ENCODE data around the gene IL1RAP.

The IL1RAP gene

GRCh38 chr3:190619761-190620160 is 105.9 kb downstream of the IL1RAP start:
- no peak for DNase-seq (ENCODE audit: low spot score)
- Histone ChIP-seq H3K27ac (ENCODE audit: poor library complexity, severe bottlenecking) (no peak overlapping the region), H3K9me3 (ENCODE audit: severe bottlenecking) (no peaks in the 10 kb centered on the region), H3K36me3 (ENCODE audit: low read depth) (peaks cover 75% of the 10 kb centered on the region), H3K4me3 (ENCODE audit: severe bottlenecking) (no peak overlapping the region), H3K27me3 (ENCODE audit: insufficient read depth, poor library complexity, severe bottlenecking) (no peaks in the 10 kb centered on the region), H3K4me1 (ENCODE audit: insufficient read depth, poor library complexity, severe bottlenecking) (peaks cover 14% of the 10 kb centered on the region)
- ATAC-seq (ENCODE audit: low read depth): no peak
- TF ChIP-seq CTCF (IDR thresholded peaks at IDR 0.05; ENCODE audit: poor library complexity, severe bottlenecking): no peak

GRCh38 chr3:190620886-190621608 is 107.2 kb downstream of the IL1RAP start:
- H3K27me3 ChIP-seq (ENCODE audit: insufficient read depth, poor library complexity, severe bottlenecking): no peaks in the 10 kb centered on the region

GRCh38 chr3:190621927-190622326 is 108.0 kb downstream of the IL1RAP start:
- DNase-seq (ENCODE audit: low spot score) (no peak), ATAC-seq (ENCODE audit: low read depth) (no peak)
- H3K27ac ChIP-seq (ENCODE audit: poor library complexity, severe bottlenecking): no peak overlapping the region
- H3K27me3 ChIP-seq (ENCODE audit: insufficient read depth, poor library complexity, severe bottlenecking): no peaks in the 10 kb centered on the region
- TF ChIP-seq CTCF (IDR thresholded peaks at IDR 0.05; ENCODE audit: poor library complexity, severe bottlenecking): no peak
- H3K4me1 ChIP-seq (ENCODE audit: insufficient read depth, poor library complexity, severe bottlenecking): peaks cover 14% of the 10 kb centered on the region
- no peaks in the 10 kb centered on the region for H3K9me3 ChIP-seq (ENCODE audit: severe bottlenecking)
- H3K4me3 ChIP-seq (ENCODE audit: severe bottlenecking): no peak overlapping the region
- H3K36me3 ChIP-seq (ENCODE audit: low read depth): peaks cover 78% of the 10 kb centered on the region

More at GRCh38 chr3:190620886-190621608, 107.2 kb downstream of the IL1RAP start:
- Histone ChIP-seq H3K36me3 (ENCODE audit: low read depth) (peaks cover 75% of the 10 kb centered on the region), H3K4me1 (ENCODE audit: insufficient read depth, poor library complexity, severe bottlenecking) (peaks cover 14% of the 10 kb centered on the region), H3K9me3 (ENCODE audit: severe bottlenecking) (no peaks in the 10 kb centered on the region), H3K4me3 (ENCODE audit: severe bottlenecking) (no peak overlapping the region), H3K27ac (ENCODE audit: poor library complexity, severe bottlenecking) (no peak overlapping the region)
- DNase-seq (ENCODE audit: low spot score): no peak
- no peak for TF ChIP-seq CTCF (IDR thresholded peaks at IDR 0.05; ENCODE audit: poor library complexity, severe bottlenecking)
- ATAC-seq (ENCODE audit: low read depth): no peak

- no peak for ATAC-seq (ENCODE audit: low read depth)
- H3K36me3 ChIP-seq (ENCODE audit: low read depth): peaks cover 91% of the 10 kb centered on the region
- H3K27me3 ChIP-seq (ENCODE audit: insufficient read depth, poor library complexity, severe bottlenecking): no peaks in the 10 kb centered on the region
- H3K4me1 ChIP-seq (ENCODE audit: insufficient read depth, poor library complexity, severe bottlenecking): no peaks in the 10 kb centered on the region
- no peaks in the 10 kb centered on the region for H3K9me3 ChIP-seq (ENCODE audit: severe bottlenecking)
- TF ChIP-seq CTCF (IDR thresholded peaks at IDR 0.05; ENCODE audit: poor library complexity, severe bottlenecking): no peak
- no peak overlapping the region for H3K4me3 ChIP-seq (ENCODE audit: severe bottlenecking)
- H3K27ac ChIP-seq (ENCODE audit: poor library complexity, severe bottlenecking): no peak overlapping the region
- DNase-seq (ENCODE audit: low spot score): no peak
Observed at GRCh38 chr3:190624282-190624681, 110.4 kb downstream of the IL1RAP start.

- Histone ChIP-seq H3K36me3 (ENCODE audit: low read depth) (peaks cover 89% of the 10 kb centered on the region), H3K4me1 (ENCODE audit: insufficient read depth, poor library complexity, severe bottlenecking) (no peaks in the 10 kb centered on the region), H3K27me3 (ENCODE audit: insufficient read depth, poor library complexity, severe bottlenecking) (no peaks in the 10 kb centered on the region), H3K27ac (ENCODE audit: poor library complexity, severe bottlenecking) (no peak overlapping the region), H3K9me3 (ENCODE audit: severe bottlenecking) (no peaks in the 10 kb centered on the region), H3K4me3 (ENCODE audit: severe bottlenecking) (no peak overlapping the region)
- no peak for TF ChIP-seq CTCF (IDR thresholded peaks at IDR 0.05; ENCODE audit: poor library complexity, severe bottlenecking)
- DNase-seq (ENCODE audit: low spot score) (no peak), ATAC-seq (ENCODE audit: low read depth) (no peak)
Observed at GRCh38 chr3:190626951-190627620, 113.2 kb downstream of the IL1RAP start.
